H9 (cell line): ENCODE data around the gene OR1B1. TPM values are rescaled to one million over a fixed set of nuclear protein-coding genes. Genes with fewer than 3 reads are reported as not detected.

Source experiments
- DNase-seq: peaks from one replicate; pipeline ENCODE4 v3.0.0-alpha.2; 2017
- H2AFZ ChIP-seq: one replicate; pipeline ENCODE4 v1.6.1; 2013; ENCODE audit warnings: mild to moderate bottlenecking, low read length, control low read depth, moderate library complexity
- H2AK5ac ChIP-seq: 2 replicates; pipeline ENCODE4 v1.6.1; 2013; ENCODE audit warnings: low read length, control low read depth, mixed read lengths; ENCODE audit not compliant: insufficient read length
- H2BK120ac ChIP-seq: one replicate; pipeline ENCODE4 v1.6.1; 2013; ENCODE audit warnings: low read depth, mild to moderate bottlenecking, low read length, control low read depth, inconsistent platforms; ENCODE audit not compliant: poor library complexity, severe bottlenecking
- H2BK12ac ChIP-seq: 2 replicates; pipeline ENCODE4 v1.6.1; 2013; ENCODE audit warnings: low read length, control low read depth, mixed read lengths, low read depth; ENCODE audit not compliant: insufficient read length
- H2BK15ac ChIP-seq: 2 replicates; pipeline ENCODE4 v1.6.1; 2013; ENCODE audit warnings: low read depth, low read length, control low read depth
- H2BK20ac ChIP-seq: one replicate; pipeline ENCODE4 v1.6.1; 2013; ENCODE audit warnings: low read depth, mild to moderate bottlenecking, low read length, control low read depth, inconsistent platforms; ENCODE audit not compliant: poor library complexity, severe bottlenecking
- H2BK5ac ChIP-seq: 2 replicates; pipeline ENCODE4 v1.6.1; 2013; ENCODE audit warnings: low read length, control low read depth, mixed read lengths; ENCODE audit not compliant: insufficient read length
- H3K14ac ChIP-seq: 2 replicates; pipeline ENCODE4 v1.6.1; 2013; ENCODE audit warnings: low read length, control low read depth; ENCODE audit not compliant: insufficient read depth
- H3K18ac ChIP-seq: 2 replicates; pipeline ENCODE4 v1.6.1; 2013; ENCODE audit warnings: low read depth, mild to moderate bottlenecking, mixed read lengths, low read length, control low read depth; ENCODE audit not compliant: insufficient read length
- H3K23ac ChIP-seq: 2 replicates; pipeline ENCODE4 v1.6.1; 2013; ENCODE audit warnings: low read length, control low read depth, mixed read lengths, low read depth; ENCODE audit not compliant: insufficient read length
- H3K23me2 ChIP-seq: 2 replicates; pipeline ENCODE4 v1.6.1; 2013; ENCODE audit warnings: low read depth, mild to moderate bottlenecking, mixed read lengths, low read length, control low read depth; ENCODE audit not compliant: insufficient read length, poor library complexity, severe bottlenecking
- H3K27ac ChIP-seq: 2 replicates; pipeline ENCODE4 v1.5.1; 2013; ENCODE audit warnings: low read length, control low read depth, mixed read lengths, low read depth; ENCODE audit not compliant: insufficient read length
- H3K27me3 ChIP-seq: 2 replicates; pipeline ENCODE4 v1.6.1; 2013; ENCODE audit warnings: low read length, control low read depth, inconsistent platforms; ENCODE audit not compliant: insufficient read depth
- H3K4ac ChIP-seq: 2 replicates; pipeline ENCODE4 v1.6.1; 2013; ENCODE audit warnings: low read depth, mild to moderate bottlenecking, control low read depth, inconsistent platforms, low read length, moderate library complexity
- H3K4me1 ChIP-seq: 2 replicates; pipeline ENCODE4 v1.6.1; 2013; ENCODE audit warnings: low read length, control low read depth, inconsistent platforms; ENCODE audit not compliant: insufficient read depth
- H3K4me2 ChIP-seq: 2 replicates; pipeline ENCODE4 v1.6.1; 2013; ENCODE audit warnings: low read length, control low read depth, mixed read lengths; ENCODE audit not compliant: insufficient read length, insufficient read depth
- H3K56ac ChIP-seq: 2 replicates; pipeline ENCODE4 v1.6.1; 2013; ENCODE audit warnings: low read depth, mild to moderate bottlenecking, mixed read lengths, low read length, control low read depth; ENCODE audit not compliant: insufficient read length
- H3K79me1 ChIP-seq: 2 replicates; pipeline ENCODE4 v1.6.1; 2013; ENCODE audit warnings: low read depth, mild to moderate bottlenecking, moderate library complexity, low read length, control low read depth, inconsistent platforms; ENCODE audit not compliant: insufficient read depth, poor library complexity, severe bottlenecking
- H3K79me2 ChIP-seq: 2 replicates; pipeline ENCODE4 v1.6.1; 2013; ENCODE audit warnings: low read length, control low read depth, inconsistent platforms; ENCODE audit not compliant: insufficient read depth
- H3K9ac ChIP-seq: 2 replicates; pipeline ENCODE4 v1.6.1; 2013; ENCODE audit warnings: low read length, control low read depth, mixed read lengths; ENCODE audit not compliant: insufficient read length; ENCODE audit errors: extremely low read depth
- H3K9me3 ChIP-seq: one replicate; pipeline ENCODE4 v1.6.1; 2013; ENCODE audit warnings: low read depth, low read length, inconsistent platforms; ENCODE audit not compliant: control insufficient read depth
- H3T11ph ChIP-seq: one replicate; pipeline ENCODE4 v1.6.1; 2013; ENCODE audit warnings: mild to moderate bottlenecking, low read length, control low read depth, inconsistent platforms
- H4K20me1 ChIP-seq: one replicate; pipeline ENCODE4 v1.6.1; 2013; ENCODE audit not compliant: control insufficient read depth, insufficient read length, insufficient read depth
- H4K5ac ChIP-seq: 2 replicates; pipeline ENCODE4 v1.6.1; 2013; ENCODE audit warnings: low read depth, mild to moderate bottlenecking, mixed read lengths, low read length, control low read depth; ENCODE audit not compliant: insufficient read length
- H4K8ac ChIP-seq: replicated peaks from 2 replicates; pipeline ENCODE4 v1.6.1; 2013; ENCODE audit warnings: low read length, control low read depth, mixed read lengths, low read depth; ENCODE audit not compliant: insufficient read length
- H4K91ac ChIP-seq: 2 replicates; pipeline ENCODE4 v1.6.1; 2013; ENCODE audit warnings: low read depth, mild to moderate bottlenecking, moderate library complexity, mixed read lengths, low read length, control low read depth; ENCODE audit not compliant: insufficient read length
- H3K27ac Mint-ChIP-seq, 3 experiments: 2 replicates in 2 of 3; 3 replicates in 1 of 3; pipeline ENCODE4 v1.8.0; 2020 to 2021; ENCODE audit warnings: mixed read lengths in 3 of 3, mild to moderate bottlenecking in 1 of 3, moderate library complexity in 1 of 3
- H3K27me3 Mint-ChIP-seq: 2 replicates; pipeline ENCODE4 v1.8.0; 2021; ENCODE audit warnings: low read depth, mild to moderate bottlenecking, moderate library complexity, mixed read lengths
- H3K36me3 Mint-ChIP-seq, 3 experiments: 2 replicates in 2 of 3; 3 replicates in 1 of 3; pipeline ENCODE4 v1.8.0; 2020 to 2021; ENCODE audit warnings: low read depth in 3 of 3, mixed read lengths in 3 of 3; ENCODE audit not compliant: insufficient read depth in 1 of 3
- H3K4me1 Mint-ChIP-seq, 2 experiments: 2 replicates each; pipeline ENCODE4 v1.8.0; 2020; ENCODE audit warnings: mixed read lengths in 2 of 2
- H3K4me3 Mint-ChIP-seq, 2 experiments: 2 replicates in 1 of 2; 3 replicates in 1 of 2; pipeline ENCODE4 v1.8.0; 2020 to 2021; ENCODE audit warnings: mild to moderate bottlenecking in 2 of 2, mixed read lengths in 2 of 2, moderate library complexity in 1 of 2
- H3K9me3 Mint-ChIP-seq, 2 experiments: 2 replicates in 1 of 2; 3 replicates in 1 of 2; pipeline ENCODE4 v1.8.0; 2020; ENCODE audit warnings: mild to moderate bottlenecking in 2 of 2, mixed read lengths in 2 of 2, moderate library complexity in 1 of 2
- CTCF ChIP-seq: fragments of 200-600 bp; sonication (generic); conservative IDR thresholded peaks from 3 replicates; pipeline ENCODE4 v1.8.0; 2021; ENCODE audit warnings: antibody characterized with exemption, mild to moderate bottlenecking
- WGBS: extraction: QIAGEN DNeasy Blood & Tissue Kit; methylation state at CpG from one replicate; pipeline ENCODE4 v1.1.7; 2013; ENCODE audit warnings: missing lambda C conversion rate, low lambda C conversion rate, mixed read lengths; ENCODE audit not compliant: insufficient read length; ENCODE audit errors: extremely low coverage; 5-methylcytosine and 5-hydroxymethylcytosine counted together
- total RNA-seq: library from RNA; stranded (reverse); gene quantifications from 2 replicates; pipeline ENCODE4 v1.2.1, GENCODE V29; 2021

OR1B1 gene
- total RNA-seq, 1 experiment from 2014 or later = not detected

- H3K23ac ChIP-seq = no peak overlapping the region
- no peak overlapping the region for H3K9ac ChIP-seq
- no peaks in the 10 kb centered on the region for H3K79me2 ChIP-seq
- H3K18ac ChIP-seq = no peak overlapping the region
- H3K79me1 ChIP-seq = no peaks in the 10 kb centered on the region
- no peak overlapping the region for H3K27ac ChIP-seq
- no peaks in the 10 kb centered on the region for H3K23me2 ChIP-seq
- no peak overlapping the region for H3K27ac Mint-ChIP-seq
- H3K4me2 ChIP-seq = no peak overlapping the region
- H3K4ac ChIP-seq = no peak overlapping the region
- TF ChIP-seq CTCF = no peak
- no peak overlapping the region for H3K56ac ChIP-seq
- WGBS = no CpG with 5 or more reads among the region's 5 CpGs
- DNase-seq = no peak
- no peak overlapping the region for H4K8ac ChIP-seq
- no peak overlapping the region for H2AFZ ChIP-seq
- H3K14ac ChIP-seq = no peak overlapping the region
- no peak overlapping the region for H2BK20ac ChIP-seq
- no peak overlapping the region for H4K91ac ChIP-seq
- peaks cover 40% of the 10 kb centered on the region for H3K9me3 ChIP-seq
- no peak overlapping the region for H4K5ac ChIP-seq
- no peak overlapping the region for H3T11ph ChIP-seq
- no peaks in the 10 kb centered on the region for H3K27me3 Mint-ChIP-seq
- no peak overlapping the region for H2BK120ac ChIP-seq
- peaks cover 0 to 14% (median 0%) of the 10 kb centered on the region in 3 experiments; a peak in 4 of 7 replicates for H3K36me3 Mint-ChIP-seq
- no peak overlapping the region for H3K4me3 Mint-ChIP-seq
- H3K4me1 Mint-ChIP-seq = no peaks in the 10 kb centered on the region
- no peaks in the 10 kb centered on the region for H3K27me3 ChIP-seq
- peaks cover 68 to 75% of the 10 kb centered on the region in 2 experiments for H3K9me3 Mint-ChIP-seq
- H3K4me1 ChIP-seq = no peaks in the 10 kb centered on the region
- H2AK5ac ChIP-seq = no peak overlapping the region
- H4K20me1 ChIP-seq = no peaks in the 10 kb centered on the region
- no peak overlapping the region for H2BK15ac ChIP-seq
- no peak overlapping the region for H2BK12ac ChIP-seq
- no peak overlapping the region for H2BK5ac ChIP-seq
These were observed 77.6 kb downstream of the OR1B1 start for GRCh38 chr9:122579874-122580273.

Other genes starting within 250 kb of the OR1B1 start
- gene OR1J1, start 179.7 kb downstream of the OR1B1 start, total RNA-seq = not detected in 2 replicates
- not detected in 2 replicates for gene OR1J2, start 146.8 kb downstream of the OR1B1 start, total RNA-seq
- gene OR1J4, start 138.5 kb downstream of the OR1B1 start, total RNA-seq = not detected in 2 replicates
- gene OR1N1, start 130.3 kb downstream of the OR1B1 start, total RNA-seq = not detected in 2 replicates
- not detected in 2 replicates for gene OR1N2, start 104.5 kb downstream of the OR1B1 start, total RNA-seq
- gene OR1L8, start 74.2 kb downstream of the OR1B1 start, total RNA-seq = not detected in 2 replicates
- not detected in 2 replicates for gene OR1Q1, start 42.9 kb downstream of the OR1B1 start, total RNA-seq
- not detected in 2 replicates for gene OR1L1, start 4.1 kb upstream of the OR1B1 start, total RNA-seq
- not detected in 2 replicates for gene OR1L3, start 17.5 kb upstream of the OR1B1 start, total RNA-seq
- not detected in 2 replicates for gene OR1L4, start 66.4 kb upstream of the OR1B1 start, total RNA-seq
- gene OR1L6, start 84.7 kb upstream of the OR1B1 start, total RNA-seq = not detected in 2 replicates
- gene OR5C1, start 131.3 kb upstream of the OR1B1 start, total RNA-seq = not detected in 2 replicates
- gene OR1K1, start 142.5 kb upstream of the OR1B1 start, total RNA-seq = not detected in 2 replicates
- 24.3 and 25.6 TPM in 2 replicates for gene PDCL, start 171.0 kb upstream of the OR1B1 start, total RNA-seq
- 49.0 and 49.8 TPM in 2 replicates for gene RC3H2, start 247.7 kb upstream of the OR1B1 start, total RNA-seq